Caco-2 (cell line): ENCODE data around the gene RNASE9. TPM values are rescaled to one million over a fixed set of nuclear protein-coding genes. Genes with fewer than 3 reads are reported as not detected.

Source experiments
- BruUV-seq: library from RNA; stranded (reverse); fragments of 400-500 nt; replicated peaks from 2 replicates; lab custom pipeline; 2021; lab: Mats Ljungman, UMichigan
- CTCF ChIA-PET: fragments of 300-600 bp; sonication (Branson Sonifier 250); formaldehyde crosslinking; loops from one replicate; lab custom pipeline; 2022; ENCODE audit warnings: antibody characterized with exemption; lab: Charles Lee
- POLR2A ChIA-PET: fragments of 300-600 bp; sonication (Branson Sonifier 250); formaldehyde crosslinking; loops from one replicate; lab custom pipeline; 2022; ENCODE audit warnings: antibody characterized with exemption; lab: Charles Lee
- DNase-seq, 2 experiments: peaks; one replicate each; pipeline versions ENCODE4 v3.0.0 to v3.0.0-alpha.2; 2020 to 2022
- H3K27me3 ChIP-seq: replicated peaks from 2 replicates; pipeline ENCODE4 v1.6.0; 2011; ENCODE audit warnings: low read length; ENCODE audit not compliant: control insufficient read depth, insufficient read depth
- H3K36me3 ChIP-seq: 2 replicates; pipeline ENCODE4 v1.5.1; 2011; ENCODE audit warnings: low read length; ENCODE audit not compliant: control insufficient read depth, insufficient read depth
- H3K4me1 ChIP-seq: fragments of 250-450 bp; sonication (Bioruptor Pico); 2 replicates; pipeline ENCODE4 v1.5.1; 2020; ENCODE audit warnings: mild to moderate bottlenecking
- H3K4me3 ChIP-seq: 2 replicates; pipeline ENCODE4 v1.5.1; 2011; ENCODE audit warnings: low read depth, mild to moderate bottlenecking, control low read depth, low read length
- H3K9me3 ChIP-seq: fragments of 250-450 bp; sonication (Bioruptor Pico); 2 replicates; pipeline ENCODE4 v1.5.1; 2020; ENCODE audit warnings: mild to moderate bottlenecking, moderate library complexity
- H3K27ac Mint-ChIP-seq: one replicate; pipeline ENCODE4 v1.8.0; 2022; ENCODE audit warnings: mixed read lengths; ENCODE audit not compliant: unreplicated experiment
- H3K27me3 Mint-ChIP-seq: one replicate; pipeline ENCODE4 v1.8.0; 2022; ENCODE audit warnings: mixed read lengths; ENCODE audit not compliant: insufficient read depth, unreplicated experiment
- H3K36me3 Mint-ChIP-seq: one replicate; pipeline ENCODE4 v1.8.0; 2022; ENCODE audit warnings: mild to moderate bottlenecking, mixed read lengths; ENCODE audit not compliant: insufficient read depth, unreplicated experiment
- H3K4me1 Mint-ChIP-seq: one replicate; pipeline ENCODE4 v1.8.0; 2022; ENCODE audit warnings: low read depth, mixed read lengths; ENCODE audit not compliant: unreplicated experiment
- H3K4me3 Mint-ChIP-seq: one replicate; pipeline ENCODE4 v1.8.0; 2022; ENCODE audit warnings: mild to moderate bottlenecking, moderate library complexity, mixed read lengths; ENCODE audit not compliant: unreplicated experiment
- H3K9me3 Mint-ChIP-seq: one replicate; pipeline ENCODE4 v1.8.0; 2022; ENCODE audit warnings: mixed read lengths; ENCODE audit not compliant: unreplicated experiment
- CTCF ChIP-seq, 2 experiments: fragments of 200-600 bp in 1 of 2; IDR thresholded peaks; 1 replicate in 1 of 2; 2 replicates in 1 of 2; pipeline versions ENCODE4 v1.5.1 to v1.8.0; 2011 to 2022; ENCODE audit warnings: antibody characterized with exemption in 1 of 2, control low read depth in 1 of 2, inconsistent platforms in 1 of 2, low read depth in 1 of 2, low read length in 1 of 2, mild to moderate bottlenecking in 1 of 2, moderate library complexity in 1 of 2; ENCODE audit not compliant: insufficient read depth in 1 of 2, severe bottlenecking in 1 of 2, unreplicated experiment in 1 of 2
- intact Hi-C: fragments of 100-400 bp; cut with micrococcal nuclease; formaldehyde crosslinking; loops from one replicate; pipeline ENCODE4 v1.10.0; 2022; ENCODE audit not compliant: unreplicated experiment
- total RNA-seq: library from RNA; stranded (reverse); gene quantifications from 2 replicates; pipeline ENCODE4 v1.2.3, GENCODE V29; 2022

RNASE9 gene
- total RNA-seq, 1 experiment from 2014 or later, result not detected

GRCh38 chr14:20606190-20606901 lies 45.5 kb upstream of the RNASE9 start:
- H3K36me3 Mint-ChIP-seq, result no peaks in the 10 kb centered on the region
- DNase-seq, result peak; percentile 68 to 73
- H3K4me3 Mint-ChIP-seq, result no peak overlapping the region
- CTCF ChIA-PET, result interaction anchor here (0.6 to 1.1 kb wide), 2 partner anchors 191 to 260 kb away, joined by 3 read pairs; no protein-coding TSS in a partner anchor
- BruUV-seq, result no TSS peak
- no peak overlapping the region for H3K27ac Mint-ChIP-seq
- no peaks in the 10 kb centered on the region for H3K9me3 ChIP-seq
- POLR2A ChIA-PET, result interaction anchor here (0.5 kb wide), 1 partner anchor 189 kb away, joined by 6 read pairs; no protein-coding TSS in a partner anchor
- no peak overlapping the region for H3K4me3 ChIP-seq
- intact Hi-C loops, result loop anchor here (1.0 to 2.0 kb wide), 2 partner anchors 75 to 194 kb away; partner anchors contain the start of gene TEP1
- no peaks in the 10 kb centered on the region for H3K36me3 ChIP-seq
- H3K27me3 ChIP-seq, result no peaks in the 10 kb centered on the region
- no peaks in the 10 kb centered on the region for H3K4me1 ChIP-seq
- peak; percentile 52 to 79 for TF ChIP-seq CTCF (IDR thresholded peaks at IDR 0.05; ENCODE audit: insufficient read depth in 1 of 2, low read depth in 1 of 2, low read length in 1 of 2, severe bottlenecking in 1 of 2, unreplicated experiment in 1 of 2)
- no peaks in the 10 kb centered on the region for H3K9me3 Mint-ChIP-seq
- peaks cover 6% of the 10 kb centered on the region for H3K4me1 Mint-ChIP-seq
- H3K27me3 Mint-ChIP-seq, result no peaks in the 10 kb centered on the region

GRCh38 chr14:20603813-20604690 lies 43.2 kb upstream of the RNASE9 start:
- H3K27me3 Mint-ChIP-seq, result no peaks in the 10 kb centered on the region
- intact Hi-C loops, result no loop called here
- no peak overlapping the region for H3K27ac Mint-ChIP-seq
- CTCF ChIA-PET, result no interaction called here
- Histone ChIP-seq H3K9me3 (no peaks in the 10 kb centered on the region), H3K4me1 (no peaks in the 10 kb centered on the region), H3K27me3 (no peaks in the 10 kb centered on the region), H3K4me3 (no peak overlapping the region), H3K36me3 (no peaks in the 10 kb centered on the region)
- no TSS peak for BruUV-seq
- no peak for DNase-seq
- H3K9me3 Mint-ChIP-seq, result no peaks in the 10 kb centered on the region
- TF ChIP-seq CTCF (IDR thresholded peaks at IDR 0.05; ENCODE audit: insufficient read depth in 1 of 2, low read depth in 1 of 2, low read length in 1 of 2, severe bottlenecking in 1 of 2, unreplicated experiment in 1 of 2), result no peak
- POLR2A ChIA-PET, result no interaction called here
- no peaks in the 10 kb centered on the region for H3K36me3 Mint-ChIP-seq
- no peak overlapping the region for H3K4me3 Mint-ChIP-seq
- peaks cover 6% of the 10 kb centered on the region for H3K4me1 Mint-ChIP-seq

GRCh38 chr14:20602583-20602982 lies 41.7 kb upstream of the RNASE9 start:
- POLR2A ChIA-PET, result no interaction called here
- intact Hi-C loops, result no loop called here
- Mint-ChIP-seq H3K36me3 (no peaks in the 10 kb centered on the region), H3K27me3 (no peaks in the 10 kb centered on the region), H3K9me3 (no peaks in the 10 kb centered on the region), H3K4me3 (no peak overlapping the region), H3K27ac (no peak overlapping the region), H3K4me1 (no peaks in the 10 kb centered on the region)
- Histone ChIP-seq H3K27me3 (no peaks in the 10 kb centered on the region), H3K36me3 (no peaks in the 10 kb centered on the region), H3K4me3 (no peak overlapping the region), H3K9me3 (no peaks in the 10 kb centered on the region), H3K4me1 (no peaks in the 10 kb centered on the region)
- CTCF ChIA-PET, result no interaction called here
- BruUV-seq, result no TSS peak
- no peak for TF ChIP-seq CTCF (IDR thresholded peaks at IDR 0.05; ENCODE audit: insufficient read depth in 1 of 2, low read depth in 1 of 2, low read length in 1 of 2, severe bottlenecking in 1 of 2, unreplicated experiment in 1 of 2)
- DNase-seq, result no peak
